T-helper 9 cell (primary cell): ENCODE measurements around the gene PTGDS.

Experiments used
- DNase-seq: peaks from one replicate; pipeline ENCODE4 v3.0.0-alpha.2; 2020

The PTGDS gene

GRCh38 chr9:136958898-136959850, 18.1 kb upstream of the PTGDS start:
- DNase-seq, result no peak

- no peak for DNase-seq
Observed at GRCh38 chr9:136960212-136960937, 16.9 kb upstream of the PTGDS start.

GRCh38 chr9:136960938-136961275, 16.4 kb upstream of the PTGDS start:
- DNase-seq, result no peak

GRCh38 chr9:136961279-136962065, 15.8 kb upstream of the PTGDS start:
- no peak for DNase-seq

GRCh38 chr9:136962163-136962562, 15.1 kb upstream of the PTGDS start:
- DNase-seq, result no peak

- DNase-seq, result no peak
Observed at GRCh38 chr9:136962701-136963248, 14.5 kb upstream of the PTGDS start.

GRCh38 chr9:136963341-136963740, 14.0 kb upstream of the PTGDS start:
- no peak for DNase-seq

GRCh38 chr9:136963751-136964150, 13.6 kb upstream of the PTGDS start:
- DNase-seq, result no peak

- DNase-seq, result no peak
Observed at GRCh38 chr9:136964171-136964689, 13.1 kb upstream of the PTGDS start.

GRCh38 chr9:136964833-136965422, 12.4 kb upstream of the PTGDS start:
- DNase-seq, result no peak

- no peak for DNase-seq
Observed at GRCh38 chr9:136965771-136966484, 11.4 kb upstream of the PTGDS start.

- no peak for DNase-seq
Observed at GRCh38 chr9:136968333-136969127, 8.8 kb upstream of the PTGDS start.

- no peak for DNase-seq
Observed at GRCh38 chr9:136969150-136969549, 8.2 kb upstream of the PTGDS start.

GRCh38 chr9:136969774-136970173, 7.5 kb upstream of the PTGDS start:
- no peak for DNase-seq

GRCh38 chr9:136970361-136970760, 6.9 kb upstream of the PTGDS start:
- no peak for DNase-seq

GRCh38 chr9:136971746-136972145, 5.6 kb upstream of the PTGDS start:
- no peak for DNase-seq

GRCh38 chr9:136972335-136972734, 5.0 kb upstream of the PTGDS start:
- no peak for DNase-seq

GRCh38 chr9:136972743-136973142, 4.6 kb upstream of the PTGDS start:
- no peak for DNase-seq

GRCh38 chr9:136973618-136974617, 3.4 kb upstream of the PTGDS start:
- no peak for DNase-seq
